Fibroblast of lung (primary cell): Measurements from ENCODE around the gene ARHGAP42. TPM values are rescaled to one million over a fixed set of nuclear protein-coding genes. Genes with fewer than 3 reads are reported as not detected.

Experiments used
- DNase-seq, 2 donors: peaks; one replicate each; pipeline versions ENCODE4 v3.0.0 to v3.0.0-alpha.2; 2010; ENCODE audit warnings: low read depth in 2 of 2
- H2AFZ ChIP-seq: 2 replicates; pipeline ENCODE4 v1.5.1; 2012; ENCODE audit warnings: low read length, control low read depth, inconsistent platforms
- H3K27ac ChIP-seq: 2 replicates; pipeline ENCODE4 v1.5.1; 2011; ENCODE audit warnings: low read length, control low read depth; ENCODE audit not compliant: insufficient read depth
- H3K27me3 ChIP-seq: 2 replicates; pipeline ENCODE4 v1.5.1; 2011; ENCODE audit warnings: mild to moderate bottlenecking, low read length; ENCODE audit not compliant: control insufficient read depth, insufficient read depth
- H3K36me3 ChIP-seq: 2 replicates; pipeline ENCODE4 v1.5.1; 2011; ENCODE audit warnings: low read length; ENCODE audit not compliant: control insufficient read depth, insufficient read depth
- H3K4me1 ChIP-seq: 2 replicates; pipeline ENCODE4 v1.5.1; 2011; ENCODE audit warnings: low read length; ENCODE audit not compliant: control insufficient read depth, insufficient read depth; ENCODE audit errors: extremely low read depth
- H3K4me2 ChIP-seq: 2 replicates; pipeline ENCODE4 v1.5.1; 2011; ENCODE audit warnings: low read length, control low read depth; ENCODE audit not compliant: insufficient read depth; ENCODE audit errors: extremely low read depth
- H3K4me3 ChIP-seq, 4 experiments: fragments of 200-600 bp in 1 of 4; sonication (generic) in 1 of 4; replicated peaks in 1 of 4; 2 replicates each; pipeline ENCODE4 v1.5.1; 2011 to 2016; ENCODE audit warnings: low read length in 4 of 4, low read depth in 3 of 4, mild to moderate bottlenecking in 3 of 4, control low read depth in 2 of 4, inconsistent platforms in 1 of 4, mixed read lengths in 1 of 4; ENCODE audit not compliant: insufficient read depth in 1 of 4; ENCODE audit errors: control extremely low read depth in 1 of 4
- H3K79me2 ChIP-seq: 2 replicates; pipeline ENCODE4 v1.5.1; 2012; ENCODE audit warnings: mild to moderate bottlenecking, low read length, inconsistent platforms; ENCODE audit not compliant: control insufficient read depth, insufficient read depth
- H3K9ac ChIP-seq: 2 replicates; pipeline ENCODE4 v1.5.1; 2011; ENCODE audit warnings: mild to moderate bottlenecking, low read length, control low read depth; ENCODE audit not compliant: insufficient read depth
- H3K9me3 ChIP-seq: 2 replicates; pipeline ENCODE4 v1.5.1; 2012; ENCODE audit warnings: low read depth, low read length; ENCODE audit not compliant: control insufficient read depth, insufficient read depth
- H4K20me1 ChIP-seq: 2 replicates; pipeline ENCODE4 v1.5.1; 2011; ENCODE audit warnings: low read length; ENCODE audit not compliant: control insufficient read depth, insufficient read depth; ENCODE audit errors: extremely low read depth
- CTCF ChIP-seq, 2 donors: IDR thresholded peaks in 1 of 2; conservative IDR thresholded peaks in 1 of 2; 1 replicate in 1 of 2; 2 replicates in 1 of 2; pipeline ENCODE4 v1.5.1; 2011 to 2012; ENCODE audit warnings: low read length in 2 of 2, control low read depth in 1 of 2, inconsistent platforms in 1 of 2, low read depth in 1 of 2, mild to moderate bottlenecking in 1 of 2
- EZH2 ChIP-seq: IDR thresholded peaks from 2 replicates; pipeline ENCODE4 v1.5.1; 2012; ENCODE audit warnings: low read length, control low read depth, mild to moderate bottlenecking; ENCODE audit errors: missing control alignments
- polyA plus RNA-seq, 2 donors: library from polyadenylated mRNA; depleted of rRNA in 1 of 2; stranded (reverse) in 1 of 2; unstranded in 1 of 2; fragments of >200 nt; gene quantifications; 2 replicates each; pipeline ENCODE4 v1.2.1, GENCODE V29; 2011 to 2012; ENCODE audit warnings: missing spikeins in 1 of 2
- total RNA-seq: library from RNA; depleted of rRNA; stranded (reverse); fragments of >200 nt; gene quantifications from 2 replicates; pipeline ENCODE4 v1.2.1, GENCODE V29; 2014

Gene ARHGAP42
- total and polyA plus RNA-seq, 2 donors (not counting 1 experiment from before 2014, with no cell fraction given), result 8.0 to 13.4 TPM

GRCh38 chr11:100810666-100811065, 123.6 kb downstream of the ARHGAP42 start:
- Histone ChIP-seq H3K4me1 (peaks cover 2% of the 10 kb centered on the region), H4K20me1 (no peaks in the 10 kb centered on the region), H3K27me3 (no peaks in the 10 kb centered on the region), H3K9me3 (no peaks in the 10 kb centered on the region), H3K36me3 (no peaks in the 10 kb centered on the region), H3K79me2 (no peaks in the 10 kb centered on the region), H3K9ac (no peak overlapping the region), H3K4me3 (no peak overlapping the region), H3K27ac (no peak overlapping the region), H3K4me2 (no peak overlapping the region), H2AFZ (no peak overlapping the region)
- no peak for TF ChIP-seq EZH2
- TF ChIP-seq CTCF (conservative IDR thresholded peaks at IDR 0.05 in 1 of 2, IDR thresholded peaks at IDR 0.05 in 1 of 2; ENCODE audit: low read depth in 1 of 2, low read length in 2 of 2), result no peak
- no peak for DNase-seq

GRCh38 chr11:100812517-100812916, 125.4 kb downstream of the ARHGAP42 start:
- Histone ChIP-seq H3K4me3 (no peak overlapping the region), H3K27ac (no peak overlapping the region), H4K20me1 (no peaks in the 10 kb centered on the region), H3K4me2 (no peak overlapping the region), H3K9ac (no peak overlapping the region), H2AFZ (no peak overlapping the region), H3K79me2 (no peaks in the 10 kb centered on the region), H3K27me3 (no peaks in the 10 kb centered on the region), H3K9me3 (no peaks in the 10 kb centered on the region), H3K36me3 (no peaks in the 10 kb centered on the region), H3K4me1 (peaks cover 2% of the 10 kb centered on the region)
- DNase-seq, result no peak
- no peak for TF ChIP-seq EZH2
- no peak for TF ChIP-seq CTCF (conservative IDR thresholded peaks at IDR 0.05 in 1 of 2, IDR thresholded peaks at IDR 0.05 in 1 of 2; ENCODE audit: low read depth in 1 of 2, low read length in 2 of 2)

- Histone ChIP-seq H4K20me1 (no peaks in the 10 kb centered on the region), H3K4me1 (no peaks in the 10 kb centered on the region), H3K9ac (no peak overlapping the region), H3K4me2 (no peak overlapping the region), H3K36me3 (no peaks in the 10 kb centered on the region), H3K79me2 (no peaks in the 10 kb centered on the region), H2AFZ (no peak overlapping the region), H3K4me3 (no peak overlapping the region), H3K9me3 (no peaks in the 10 kb centered on the region), H3K27ac (no peak overlapping the region), H3K27me3 (no peaks in the 10 kb centered on the region)
- no peak for DNase-seq
- TF ChIP-seq EZH2 (no peak), CTCF (conservative IDR thresholded peaks at IDR 0.05 in 1 of 2, IDR thresholded peaks at IDR 0.05 in 1 of 2; ENCODE audit: low read depth in 1 of 2, low read length in 2 of 2) (no peak)
Observed at GRCh38 chr11:100815787-100816330, 128.8 kb downstream of the ARHGAP42 start.
